Stomach smooth muscle (tissue), 2 donors: ENCODE data around the gene GPD1L.

ENCODE experiments used
- H3K27ac ChIP-seq: one replicate; pipeline ENCODE4 v1.7.0; 2013; ENCODE audit warnings: mild to moderate bottlenecking, low read length, inconsistent platforms
- H3K27me3 ChIP-seq, 2 donors: one replicate each; pipeline ENCODE4 v1.7.0; 2013; ENCODE audit warnings: low read length in 2 of 2; ENCODE audit not compliant: insufficient read depth in 2 of 2, control insufficient read depth in 1 of 2
- H3K36me3 ChIP-seq, 2 donors: one replicate each; pipeline ENCODE4 v1.7.0; 2013; ENCODE audit warnings: low read length in 2 of 2; ENCODE audit not compliant: control insufficient read depth in 2 of 2, insufficient read depth in 2 of 2
- H3K4me1 ChIP-seq: one replicate; pipeline ENCODE4 v1.7.0; 2013; ENCODE audit warnings: low read length; ENCODE audit not compliant: control insufficient read depth, insufficient read depth
- H3K4me3 ChIP-seq, 2 donors: one replicate each; pipeline ENCODE4 v1.7.0; 2013; ENCODE audit warnings: low read length in 2 of 2
- H3K9ac ChIP-seq, 2 donors: one replicate each; pipeline ENCODE4 v1.7.0; 2013; ENCODE audit warnings: low read length in 2 of 2, mild to moderate bottlenecking in 1 of 2
- H3K9me3 ChIP-seq, 2 donors: one replicate each; pipeline ENCODE4 v1.7.0; 2013; ENCODE audit warnings: low read length in 2 of 2; ENCODE audit not compliant: control insufficient read depth in 2 of 2
- donor health status: healthy.
- donor health status: Pancreatic carcinoma.

The GPD1L gene

DNA sequence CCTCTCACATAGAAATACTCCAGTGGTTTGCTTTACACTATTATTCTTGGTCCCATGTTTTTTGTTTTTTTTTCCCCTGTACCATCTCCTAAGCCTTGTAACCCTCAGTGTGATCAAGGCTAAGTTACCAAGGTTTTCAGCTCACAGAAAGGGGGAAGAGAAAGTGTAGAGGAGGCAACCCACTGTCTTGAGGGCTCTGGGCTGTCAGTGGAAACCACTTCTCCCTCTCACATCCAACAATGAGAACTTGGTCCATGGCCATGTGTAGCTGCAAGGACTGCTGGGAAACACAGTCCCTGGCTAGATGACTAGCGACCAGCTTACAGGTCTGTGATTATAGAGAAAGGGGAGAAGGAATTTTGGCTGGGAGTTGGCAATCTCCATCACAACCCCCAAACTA lies 30.3 kb downstream of the GPD1L start:
- Histone ChIP-seq H3K27ac (no peak overlapping the region), H3K4me1 (no peaks in the 10 kb centered on the region), H3K27me3 (no peaks in the 10 kb centered on the region), H3K9me3 (no peaks in the 10 kb centered on the region), H3K4me3 (no peak overlapping the region), H3K36me3 (peaks cover 2 to 6% of the 10 kb centered on the region in 2 donors), H3K9ac (no peak overlapping the region)

DNA sequence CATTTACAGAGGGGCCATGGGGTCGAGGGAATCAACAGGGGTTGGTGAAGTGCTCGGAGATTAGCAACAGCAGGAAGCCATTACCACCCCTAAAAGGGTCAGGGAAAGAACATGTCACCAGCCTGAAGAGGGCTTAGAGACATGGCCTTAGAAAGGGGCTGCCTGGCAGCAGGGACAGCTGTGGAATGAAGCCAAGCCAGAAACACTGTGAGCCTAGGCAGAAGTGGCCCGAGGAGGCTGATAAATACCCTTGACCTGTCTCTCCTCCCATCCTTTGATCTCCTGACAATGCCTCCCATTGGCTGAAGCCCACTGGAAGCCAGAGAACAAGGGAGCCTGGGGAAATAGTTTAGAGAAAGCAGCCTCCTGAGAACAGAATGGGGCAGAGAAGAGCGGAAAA lies 31.4 kb downstream of the GPD1L start:
- Histone ChIP-seq H3K36me3 (peaks cover 1 to 6% of the 10 kb centered on the region in 2 donors), H3K27me3 (no peaks in the 10 kb centered on the region), H3K27ac (no peak overlapping the region), H3K4me3 (no peak overlapping the region), H3K9me3 (no peaks in the 10 kb centered on the region), H3K9ac (no peak overlapping the region), H3K4me1 (no peaks in the 10 kb centered on the region)

DNA sequence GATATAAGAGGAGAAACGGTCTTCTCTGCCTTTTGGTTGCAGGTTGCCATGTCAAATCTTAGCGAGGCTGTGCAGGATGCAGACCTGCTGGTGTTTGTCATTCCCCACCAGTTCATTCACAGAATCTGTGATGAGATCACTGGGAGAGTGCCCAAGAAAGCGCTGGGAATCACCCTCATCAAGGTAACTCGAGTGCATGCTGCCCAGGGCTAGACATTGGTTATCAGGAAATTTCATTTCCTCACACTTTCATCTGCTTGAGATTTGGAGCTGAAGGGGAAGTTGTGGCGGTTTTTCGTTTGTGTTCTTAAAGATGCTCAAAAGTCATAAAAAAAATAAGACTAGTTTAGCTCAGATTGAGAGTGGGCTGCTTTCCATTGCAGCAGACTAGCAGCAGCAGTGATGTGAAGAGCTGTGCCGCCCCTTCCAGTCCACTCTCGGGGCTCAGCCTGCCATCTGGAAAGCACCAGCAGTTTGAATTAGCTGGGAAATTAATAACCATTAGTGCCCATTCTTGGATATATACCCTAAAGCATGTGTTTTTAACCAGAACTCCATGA lies 32.2 kb downstream of the GPD1L start:
- H3K27ac ChIP-seq = no peak overlapping the region
- H3K9ac ChIP-seq = no peak overlapping the region
- H3K4me3 ChIP-seq = no peak overlapping the region
- H3K36me3 ChIP-seq = peaks cover 0 to 6% of the 10 kb centered on the region in 2 donors
- H3K9me3 ChIP-seq = no peaks in the 10 kb centered on the region
- no peaks in the 10 kb centered on the region for H3K27me3 ChIP-seq
- no peaks in the 10 kb centered on the region for H3K4me1 ChIP-seq

DNA sequence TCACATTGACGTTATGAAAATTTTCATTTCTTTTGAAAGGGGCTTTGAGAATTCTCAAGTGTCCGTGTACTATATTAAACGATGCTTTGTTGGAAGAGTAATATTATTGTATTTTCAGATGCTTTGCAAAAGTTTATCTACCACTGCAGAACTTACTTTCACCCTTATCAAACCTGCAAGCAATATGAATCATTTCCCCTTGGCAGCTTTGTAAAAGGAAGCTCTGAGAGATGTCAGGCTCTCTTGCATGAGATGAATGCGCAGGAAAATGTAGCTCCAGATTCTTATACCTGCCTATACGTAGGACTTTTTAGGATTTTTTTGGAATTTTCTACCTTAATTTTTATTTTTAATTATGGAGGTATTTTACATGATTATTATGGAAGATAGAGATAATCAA lies 34.5 kb downstream of the GPD1L start:
- H3K36me3 ChIP-seq = peaks cover 0 to 6% of the 10 kb centered on the region in 2 donors
- no peak overlapping the region for H3K4me3 ChIP-seq
- no peaks in the 10 kb centered on the region for H3K9me3 ChIP-seq
- no peaks in the 10 kb centered on the region for H3K27me3 ChIP-seq
- H3K9ac ChIP-seq = no peak overlapping the region
- no peaks in the 10 kb centered on the region for H3K4me1 ChIP-seq
- H3K27ac ChIP-seq = no peak overlapping the region

DNA sequence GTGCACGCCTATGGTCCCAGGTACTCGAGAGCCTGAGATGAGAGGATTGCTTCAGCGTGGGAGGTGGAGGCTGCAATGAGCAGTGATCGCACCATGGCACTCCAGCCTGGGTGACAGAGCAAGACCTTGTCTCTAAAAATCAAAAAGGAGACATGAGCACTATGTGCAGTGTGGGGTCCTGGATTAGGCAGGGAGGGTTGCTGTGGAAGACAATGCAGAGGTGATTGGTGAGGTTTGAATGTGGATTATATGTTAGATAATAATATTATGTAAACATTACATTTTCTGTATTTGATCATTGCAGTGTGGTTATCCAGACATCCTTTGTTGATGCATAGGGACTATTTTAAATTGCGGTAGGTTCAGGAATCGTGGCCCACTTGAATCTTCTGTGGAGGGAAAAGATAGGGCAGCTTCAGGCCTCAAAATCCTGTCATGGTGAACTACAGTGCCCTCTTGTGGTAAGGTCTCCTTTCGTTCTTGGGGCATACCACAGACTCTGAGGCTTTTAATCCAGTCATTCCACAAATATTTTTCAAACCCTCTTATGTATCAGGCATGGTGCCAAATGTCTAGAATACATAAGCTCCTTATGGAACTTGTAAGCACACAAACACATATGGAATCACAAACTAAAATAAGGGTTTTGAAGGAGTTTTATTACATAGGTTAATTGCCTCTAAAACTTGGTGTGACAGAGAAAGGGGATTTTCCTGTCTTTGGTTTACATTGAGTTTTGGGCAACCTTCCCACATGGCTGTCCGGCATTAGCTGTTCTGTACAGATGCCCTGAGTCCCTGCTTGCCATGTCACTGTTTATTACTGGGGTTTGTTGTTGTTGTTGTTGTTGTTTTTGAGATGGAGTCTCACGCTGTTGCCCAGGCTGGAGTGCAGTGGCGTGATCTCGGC lies 37.7 kb downstream of the GPD1L start:
- Histone ChIP-seq H3K36me3 (peaks cover 5 to 19% of the 10 kb centered on the region in 2 donors), H3K27me3 (no peaks in the 10 kb centered on the region), H3K4me1 (no peaks in the 10 kb centered on the region), H3K4me3 (no peak overlapping the region), H3K9ac (no peak overlapping the region), H3K27ac (no peak overlapping the region), H3K9me3 (no peaks in the 10 kb centered on the region)

DNA sequence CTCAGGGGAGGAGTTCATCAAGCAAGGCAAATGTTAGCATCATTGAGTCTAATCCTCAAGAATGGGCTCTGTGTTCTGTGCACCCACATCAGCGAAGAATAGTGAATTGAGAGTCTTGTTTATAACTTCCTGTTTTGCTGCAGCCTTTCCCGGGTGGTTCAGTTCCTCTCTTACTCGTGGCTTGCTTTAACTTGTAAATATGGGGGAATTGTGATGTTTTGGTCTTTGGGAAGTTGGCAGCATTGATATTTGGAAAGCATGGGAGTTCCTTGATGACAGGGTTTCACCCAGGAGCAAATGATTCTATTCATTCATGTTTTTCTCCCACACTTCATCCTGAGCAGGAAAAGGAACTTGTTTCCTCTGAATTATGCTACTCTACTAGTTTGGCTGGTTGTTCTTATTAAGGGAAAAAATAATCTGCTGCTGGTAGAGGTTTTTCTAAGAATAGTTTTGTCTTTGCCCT lies 40.4 kb downstream of the GPD1L start:
- no peaks in the 10 kb centered on the region for H3K4me1 ChIP-seq
- H3K27me3 ChIP-seq = no peaks in the 10 kb centered on the region
- peaks cover 5 to 16% of the 10 kb centered on the region in 2 donors for H3K36me3 ChIP-seq
- no peak overlapping the region for H3K27ac ChIP-seq
- no peak overlapping the region for H3K4me3 ChIP-seq
- no peak overlapping the region for H3K9ac ChIP-seq
- H3K9me3 ChIP-seq = no peaks in the 10 kb centered on the region

DNA sequence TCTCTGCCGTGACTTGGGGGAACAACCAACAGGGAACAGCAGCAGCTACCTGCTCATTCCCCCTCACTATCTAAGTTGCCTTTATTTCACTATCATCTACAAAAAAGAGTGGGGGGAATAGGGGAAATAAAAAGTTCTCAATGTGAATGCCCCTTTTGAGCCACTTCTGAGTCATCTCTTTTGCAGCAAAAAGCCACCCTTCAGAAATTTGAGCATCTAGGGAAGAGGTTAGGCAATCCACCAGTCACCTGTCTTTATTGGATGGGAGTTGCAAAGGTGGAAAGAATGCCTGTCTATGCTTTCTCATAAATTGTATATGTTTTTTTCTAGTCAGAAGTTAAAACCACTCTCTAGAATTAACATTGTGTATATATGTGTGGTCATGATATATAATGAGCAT lies 41.1 kb downstream of the GPD1L start:
- Histone ChIP-seq H3K9me3 (no peaks in the 10 kb centered on the region), H3K9ac (no peak overlapping the region), H3K36me3 (peaks cover 5 to 16% of the 10 kb centered on the region in 2 donors), H3K27ac (no peak overlapping the region), H3K4me3 (no peak overlapping the region), H3K27me3 (no peaks in the 10 kb centered on the region), H3K4me1 (no peaks in the 10 kb centered on the region)

DNA sequence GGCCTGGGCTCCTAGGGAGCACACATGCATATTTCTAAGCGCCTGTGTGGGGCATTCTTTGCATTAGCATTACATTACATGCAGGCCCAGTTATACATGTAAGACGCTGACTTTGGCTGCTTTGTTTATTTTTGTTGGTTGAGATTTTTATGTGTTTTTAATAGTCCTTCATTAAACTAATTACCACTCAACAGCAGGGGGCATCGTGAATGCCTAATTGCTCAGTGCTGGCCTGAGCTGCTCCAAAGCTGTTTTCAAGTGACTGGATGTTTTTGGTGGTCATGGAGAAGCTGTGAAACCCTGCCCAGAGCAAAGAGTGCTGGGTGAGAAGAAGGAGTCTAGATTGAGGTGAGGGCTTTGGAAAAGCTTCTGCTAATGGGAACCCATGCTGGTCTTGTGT lies 41.5 kb downstream of the GPD1L start:
- no peaks in the 10 kb centered on the region for H3K9me3 ChIP-seq
- no peak overlapping the region for H3K27ac ChIP-seq
- no peak overlapping the region for H3K4me3 ChIP-seq
- H3K36me3 ChIP-seq = peaks cover 5 to 16% of the 10 kb centered on the region in 2 donors
- H3K27me3 ChIP-seq = no peaks in the 10 kb centered on the region
- no peaks in the 10 kb centered on the region for H3K4me1 ChIP-seq
- no peak overlapping the region for H3K9ac ChIP-seq

DNA sequence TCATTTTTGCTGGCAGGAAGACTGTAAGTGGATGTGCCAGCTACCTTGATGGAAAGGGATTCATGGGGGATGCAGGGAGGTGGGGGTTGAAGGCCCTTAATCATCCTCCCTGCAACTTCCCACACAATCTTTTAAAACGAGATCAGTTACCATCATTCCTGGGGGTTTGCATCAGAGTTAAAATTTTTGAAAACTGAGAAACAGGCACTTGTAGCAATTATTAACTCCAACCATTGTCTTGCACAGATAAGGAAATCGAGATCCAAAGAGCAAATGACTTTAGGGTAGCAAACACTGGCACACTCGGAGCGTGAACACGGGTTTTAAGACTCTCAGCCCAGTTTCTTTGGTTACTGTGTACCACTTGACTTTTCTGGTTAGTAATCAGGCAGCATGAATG lies 41.9 kb downstream of the GPD1L start:
- H3K9ac ChIP-seq = peak overlapping the region in 1 of 2 donors; percentile 13
- no peaks in the 10 kb centered on the region for H3K4me1 ChIP-seq
- H3K27me3 ChIP-seq = no peaks in the 10 kb centered on the region
- no peaks in the 10 kb centered on the region for H3K9me3 ChIP-seq
- H3K36me3 ChIP-seq = peaks cover 5 to 17% of the 10 kb centered on the region in 2 donors
- H3K4me3 ChIP-seq = no peak overlapping the region
- H3K27ac ChIP-seq = no peak overlapping the region

DNA sequence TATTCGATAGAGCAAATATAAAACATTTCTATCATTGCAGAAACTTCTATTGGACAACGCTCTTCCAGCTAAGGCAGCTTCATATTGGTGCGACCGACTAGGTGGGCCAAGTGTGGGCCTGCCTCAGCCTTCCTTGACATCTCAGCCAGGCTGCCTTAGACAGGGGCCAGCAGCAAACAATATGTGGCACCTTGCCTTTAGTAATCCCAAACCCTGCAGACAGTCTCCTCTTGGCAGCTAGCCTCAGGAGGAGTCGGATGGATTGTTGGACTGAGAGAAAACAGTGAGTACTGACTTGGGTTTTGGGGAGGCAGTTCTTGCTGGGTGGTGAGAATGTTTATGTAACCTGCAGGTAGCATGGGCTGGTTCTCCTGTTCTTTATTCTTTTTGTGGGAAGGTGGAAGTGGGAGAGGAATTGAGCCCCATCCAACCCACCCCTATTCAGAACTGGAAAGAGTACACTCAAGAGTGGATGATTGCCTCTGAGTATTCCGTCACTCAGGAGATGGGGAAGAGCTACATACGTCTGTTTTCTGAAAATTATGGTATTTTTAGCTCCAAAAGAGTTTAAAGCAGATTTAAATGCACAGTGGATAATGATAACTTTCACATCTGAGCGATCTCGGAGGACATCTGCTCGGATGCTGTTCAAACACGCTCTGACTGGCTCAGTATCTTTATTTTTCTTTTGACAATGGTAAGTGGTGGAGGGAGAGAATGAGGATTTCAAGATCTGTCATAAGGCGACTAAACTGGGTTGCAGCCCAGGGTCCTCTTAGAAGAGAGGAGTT lies 47.2 kb downstream of the GPD1L start:
- H3K4me1 ChIP-seq = no peaks in the 10 kb centered on the region
- no peak overlapping the region for H3K27ac ChIP-seq
- no peak overlapping the region for H3K9ac ChIP-seq
- no peaks in the 10 kb centered on the region for H3K27me3 ChIP-seq
- peaks cover 2 to 27% of the 10 kb centered on the region in 2 donors for H3K36me3 ChIP-seq
- H3K9me3 ChIP-seq = no peaks in the 10 kb centered on the region
- H3K4me3 ChIP-seq = no peak overlapping the region
